Sigmoid colon (tissue), 4 donors: Measurements from ENCODE around the gene SF3B1.

Experiments used
- EP300 ChIP-seq, 4 donors: sonication (generic); formaldehyde crosslinking; IDR thresholded peaks; one replicate each; pipeline ENCODE4 v1.6.1; 2017; ENCODE audit warnings: antibody characterized with exemption in 4 of 4
- POLR2A ChIP-seq, 2 donors: fragments of 450-650 bp; IDR thresholded peaks; one replicate each; pipeline ENCODE4 v1.6.1; 2016; ENCODE audit warnings: antibody characterized with exemption in 2 of 2, mild to moderate bottlenecking in 2 of 2, moderate library complexity in 2 of 2

DNA sequence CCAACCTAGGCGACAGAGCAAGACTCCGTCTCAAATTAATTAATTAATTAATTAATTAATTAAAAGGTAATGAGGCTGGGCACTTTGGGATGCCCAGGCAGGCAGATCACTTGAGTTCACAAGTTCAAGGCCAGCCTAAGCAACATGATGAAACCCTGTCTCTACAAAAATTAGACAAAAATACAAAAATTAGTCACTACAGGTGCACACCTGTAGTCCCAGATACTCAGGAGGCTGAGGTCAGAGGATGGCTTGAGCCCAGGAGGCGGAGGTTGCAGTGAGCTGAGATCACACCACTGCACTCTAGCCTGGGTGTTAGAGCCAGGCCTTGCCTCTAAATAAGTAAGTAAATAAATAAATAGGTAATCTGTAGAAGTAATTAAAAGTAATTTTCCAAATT, 6.8 kb downstream of the SF3B1 start:
- TF ChIP-seq POLR2A (IDR thresholded peaks at IDR 0.05) (no peak), EP300 (IDR thresholded peaks at IDR 0.05) (no peak)
